Measurements from ENCODE around the gene C3.

C3 gene

GRCh38 chr19:6697291-6697690 is 23.2 kb downstream of the C3 start:
- TF ChIP-seq, protein P1, sequence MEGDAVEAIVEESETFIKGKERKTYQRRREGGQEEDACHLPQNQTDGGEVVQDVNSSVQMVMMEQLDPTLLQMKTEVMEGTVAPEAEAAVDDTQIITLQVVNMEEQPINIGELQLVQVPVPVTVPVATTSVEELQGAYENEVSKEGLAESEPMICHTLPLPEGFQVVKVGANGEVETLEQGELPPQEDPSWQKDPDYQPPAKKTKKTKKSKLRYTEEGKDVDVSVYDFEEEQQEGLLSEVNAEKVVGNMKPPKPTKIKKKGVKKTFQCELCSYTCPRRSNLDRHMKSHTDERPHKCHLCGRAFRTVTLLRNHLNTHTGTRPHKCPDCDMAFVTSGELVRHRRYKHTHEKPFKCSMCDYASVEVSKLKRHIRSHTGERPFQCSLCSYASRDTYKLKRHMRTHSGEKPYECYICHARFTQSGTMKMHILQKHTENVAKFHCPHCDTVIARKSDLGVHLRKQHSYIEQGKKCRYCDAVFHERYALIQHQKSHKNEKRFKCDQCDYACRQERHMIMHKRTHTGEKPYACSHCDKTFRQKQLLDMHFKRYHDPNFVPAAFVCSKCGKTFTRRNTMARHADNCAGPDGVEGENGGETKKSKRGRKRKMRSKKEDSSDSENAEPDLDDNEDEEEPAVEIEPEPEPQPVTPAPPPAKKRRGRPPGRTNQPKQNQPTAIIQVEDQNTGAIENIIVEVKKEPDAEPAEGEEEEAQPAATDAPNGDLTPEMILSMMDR (IDR thresholded peaks at IDR 0.05; ENCODE audit: low read length, missing control alignments) = no peak
- DNase-seq (ENCODE audit: low read depth) = no peak
- H3K4me3 ChIP-seq (replicated peaks; ENCODE audit: low read depth, low read length) = no peak overlapping the region

- DNase-seq (ENCODE audit: low read depth) = no peak
- TF ChIP-seq, protein P1 (IDR thresholded peaks at IDR 0.05; ENCODE audit: low read length, missing control alignments) = no peak
- H3K4me3 ChIP-seq (replicated peaks; ENCODE audit: low read depth, low read length) = no peak overlapping the region
Measured at GRCh38 chr19:6696239-6696820, 24.1 kb downstream of the C3 start.

- no peak for DNase-seq (ENCODE audit: low read depth)
- TF ChIP-seq, protein P1 (IDR thresholded peaks at IDR 0.05; ENCODE audit: low read length, missing control alignments) = no peak
- no peak overlapping the region for H3K4me3 ChIP-seq (replicated peaks; ENCODE audit: low read depth, low read length)
Measured at GRCh38 chr19:6694147-6694815, 26.2 kb downstream of the C3 start.

GRCh38 chr19:6693681-6694080 is 26.8 kb downstream of the C3 start:
- TF ChIP-seq, protein P1 (IDR thresholded peaks at IDR 0.05; ENCODE audit: low read length, missing control alignments) = no peak
- no peak overlapping the region for H3K4me3 ChIP-seq (replicated peaks; ENCODE audit: low read depth, low read length)
- DNase-seq (ENCODE audit: low read depth) = no peak

DNA sequence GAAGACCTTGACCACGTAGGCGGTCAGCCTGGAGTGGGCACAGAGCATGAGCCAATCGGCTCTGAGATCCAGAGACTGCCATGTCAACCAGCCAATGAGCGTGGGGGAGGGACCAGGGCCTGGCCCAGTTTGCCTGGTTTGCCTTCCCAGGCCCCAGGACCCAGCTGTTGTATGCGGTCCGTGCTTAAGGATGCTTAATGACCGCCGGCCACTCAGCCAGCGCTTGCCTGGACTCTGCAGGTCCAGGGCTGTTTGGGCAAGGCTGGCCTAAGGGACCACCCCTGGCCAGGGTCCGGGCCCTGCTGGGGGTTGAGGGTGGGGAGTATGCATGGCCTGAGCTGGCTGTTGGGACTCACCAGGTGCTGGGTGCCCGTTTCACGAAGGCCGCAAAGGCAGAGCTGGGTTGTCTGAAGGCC is 27.4 kb downstream of the C3 start:
- TF ChIP-seq, protein P1 (IDR thresholded peaks at IDR 0.05; ENCODE audit: low read length, missing control alignments) = no peak
- DNase-seq (ENCODE audit: low read depth) = no peak
- no peak overlapping the region for H3K4me3 ChIP-seq (replicated peaks; ENCODE audit: low read depth, low read length)

- no peak for DNase-seq (ENCODE audit: low read depth)
Measured at GRCh38 chr19:6692027-6692426, 28.4 kb downstream of the C3 start.

More at GRCh38 chr19:6692027-6692426, 28.4 kb downstream of the C3 start:
- H3K4me3 ChIP-seq (replicated peaks; ENCODE audit: low read depth, low read length) = no peak overlapping the region
- TF ChIP-seq, protein P1 (IDR thresholded peaks at IDR 0.05; ENCODE audit: low read length, missing control alignments) = no peak
